ENCODE measurements around the gene FAM53B.
A peak's percentile ranks its signal among the peaks of the same experiment; 100 is the strongest.

FAM53B gene

GRCh38 chr10:124701435-124701834 is 42.7 kb downstream of the FAM53B start:
- Mint-ChIP-seq H3K27ac (peak overlapping the region; percentile 99), H3K36me3 (peaks cover 89% of the 10 kb centered on the region), H3K4me3 (peak overlapping the region; percentile 72), H3K9me3 (no peaks in the 10 kb centered on the region), H3K4me1 (peaks cover 100% of the 10 kb centered on the region)
- ATAC-seq = no peak
- no peak for DNase-seq (ENCODE audit: low spot score in 2 of 2)

GRCh38 chr10:124701038-124701365 is 43.2 kb downstream of the FAM53B start:
- peaks cover 100% of the 10 kb centered on the region for H3K4me1 Mint-ChIP-seq
- H3K27ac Mint-ChIP-seq = peak overlapping the region; percentile 99
- ATAC-seq (no peak), DNase-seq (ENCODE audit: low spot score in 2 of 2) (no peak)
- H3K9me3 Mint-ChIP-seq = no peaks in the 10 kb centered on the region
- H3K36me3 Mint-ChIP-seq = peaks cover 89% of the 10 kb centered on the region
- H3K4me3 Mint-ChIP-seq = peak overlapping the region; percentile 72

- peaks cover 99% of the 10 kb centered on the region for H3K4me1 Mint-ChIP-seq
- H3K4me3 Mint-ChIP-seq = peak overlapping the region; percentile 72
- no peak for ATAC-seq
- peaks cover 89% of the 10 kb centered on the region for H3K36me3 Mint-ChIP-seq
- H3K27ac Mint-ChIP-seq = peak overlapping the region; percentile 99
- no peaks in the 10 kb centered on the region for H3K9me3 Mint-ChIP-seq
- DNase-seq (ENCODE audit: low spot score in 2 of 2) = no peak
Measured at GRCh38 chr10:124700293-124701037, 43.7 kb downstream of the FAM53B start.

- Mint-ChIP-seq H3K9me3 (no peaks in the 10 kb centered on the region), H3K36me3 (peaks cover 90% of the 10 kb centered on the region), H3K27ac (peak overlapping the region; percentile 99), H3K4me3 (peak overlapping the region; percentile 72), H3K4me1 (peaks cover 99% of the 10 kb centered on the region)
- DNase-seq (ENCODE audit: low spot score in 2 of 2) = no peak
- ATAC-seq = no peak
Measured at GRCh38 chr10:124699471-124700292, 44.5 kb downstream of the FAM53B start.

GRCh38 chr10:124698545-124699469 is 45.4 kb downstream of the FAM53B start:
- Mint-ChIP-seq H3K9me3 (no peaks in the 10 kb centered on the region), H3K4me3 (peak overlapping the region; percentile 72), H3K36me3 (peaks cover 90% of the 10 kb centered on the region)

GRCh38 chr10:124697837-124698544 is 46.2 kb downstream of the FAM53B start:
- peaks cover 96% of the 10 kb centered on the region for H3K4me1 Mint-ChIP-seq
- peaks cover 90% of the 10 kb centered on the region for H3K36me3 Mint-ChIP-seq
- peak overlapping the region; percentile 99 for H3K27ac Mint-ChIP-seq
- DNase-seq (ENCODE audit: low spot score in 2 of 2) (no peak), ATAC-seq (peak; percentile 63)
- H3K9me3 Mint-ChIP-seq = no peaks in the 10 kb centered on the region
- H3K4me3 Mint-ChIP-seq = peak overlapping the region; percentile 72

More at GRCh38 chr10:124698545-124699469, 45.4 kb downstream of the FAM53B start:
- no peak for ATAC-seq
- no peak for DNase-seq (ENCODE audit: low spot score in 2 of 2)
- H3K4me1 Mint-ChIP-seq = peaks cover 99% of the 10 kb centered on the region
- H3K27ac Mint-ChIP-seq = peak overlapping the region; percentile 99

- H3K36me3 Mint-ChIP-seq = peaks cover 90% of the 10 kb centered on the region
Measured at GRCh38 chr10:124697443-124697836, 46.7 kb downstream of the FAM53B start.

GRCh38 chr10:124696446-124697392 is 47.5 kb downstream of the FAM53B start:
- DNase-seq (ENCODE audit: low spot score in 2 of 2) (no peak), ATAC-seq (peak; percentile 71)
- H3K4me3 Mint-ChIP-seq = peak overlapping the region; percentile 72

More at GRCh38 chr10:124697443-124697836, 46.7 kb downstream of the FAM53B start:
- DNase-seq (ENCODE audit: low spot score in 2 of 2) (no peak), ATAC-seq (no peak)
- Mint-ChIP-seq H3K4me3 (peak overlapping the region; percentile 72), H3K9me3 (no peaks in the 10 kb centered on the region), H3K4me1 (peaks cover 90% of the 10 kb centered on the region), H3K27ac (peak overlapping the region; percentile 99)

GRCh38 chr10:124695259-124695658 is 48.9 kb downstream of the FAM53B start:
- H3K27ac Mint-ChIP-seq = peak overlapping the region; percentile 99
- no peak for DNase-seq (ENCODE audit: low spot score in 2 of 2)
- ATAC-seq = no peak
- peak overlapping the region; percentile 72 for H3K4me3 Mint-ChIP-seq
- H3K36me3 Mint-ChIP-seq = peaks cover 95% of the 10 kb centered on the region
- H3K9me3 Mint-ChIP-seq = no peaks in the 10 kb centered on the region
- peaks cover 86% of the 10 kb centered on the region for H3K4me1 Mint-ChIP-seq

More at GRCh38 chr10:124696446-124697392, 47.5 kb downstream of the FAM53B start:
- H3K27ac Mint-ChIP-seq = peak overlapping the region; percentile 99
- H3K36me3 Mint-ChIP-seq = peaks cover 90% of the 10 kb centered on the region
- H3K4me1 Mint-ChIP-seq = peaks cover 87% of the 10 kb centered on the region
- H3K9me3 Mint-ChIP-seq = no peaks in the 10 kb centered on the region

- H3K36me3 Mint-ChIP-seq = peaks cover 95% of the 10 kb centered on the region
Measured at GRCh38 chr10:124694481-124695220, 49.5 kb downstream of the FAM53B start.

GRCh38 chr10:124693801-124694416 is 50.3 kb downstream of the FAM53B start:
- DNase-seq (ENCODE audit: low spot score in 2 of 2) = no peak
- peak; percentile 19 for ATAC-seq
- peaks cover 86% of the 10 kb centered on the region for H3K4me1 Mint-ChIP-seq
- H3K4me3 Mint-ChIP-seq = peak overlapping the region; percentile 72
- peak overlapping the region; percentile 99 for H3K27ac Mint-ChIP-seq
- H3K36me3 Mint-ChIP-seq = peaks cover 95% of the 10 kb centered on the region
- no peaks in the 10 kb centered on the region for H3K9me3 Mint-ChIP-seq

More at GRCh38 chr10:124694481-124695220, 49.5 kb downstream of the FAM53B start:
- DNase-seq (ENCODE audit: low spot score in 2 of 2) = no peak
- Mint-ChIP-seq H3K9me3 (no peaks in the 10 kb centered on the region), H3K27ac (peak overlapping the region; percentile 99), H3K4me3 (peak overlapping the region; percentile 72), H3K4me1 (peaks cover 86% of the 10 kb centered on the region)
- ATAC-seq = peak; percentile 46

GRCh38 chr10:124693396-124693795 is 50.8 kb downstream of the FAM53B start:
- DNase-seq (ENCODE audit: low spot score in 2 of 2) (no peak), ATAC-seq (no peak)
- Mint-ChIP-seq H3K36me3 (peaks cover 95% of the 10 kb centered on the region), H3K4me1 (peaks cover 86% of the 10 kb centered on the region), H3K4me3 (peak overlapping the region; percentile 72), H3K9me3 (no peaks in the 10 kb centered on the region), H3K27ac (peak overlapping the region; percentile 99)

- Mint-ChIP-seq H3K4me3 (peak overlapping the region; percentile 64), H3K36me3 (peaks cover 99% of the 10 kb centered on the region), H3K4me1 (peaks cover 86% of the 10 kb centered on the region), H3K27ac (peak overlapping the region; percentile 97), H3K9me3 (no peaks in the 10 kb centered on the region)
- ATAC-seq = no peak
- no peak for DNase-seq (ENCODE audit: low spot score in 2 of 2)
Measured at GRCh38 chr10:124692100-124692446, 52.1 kb downstream of the FAM53B start.

All from stimulated activated effector memory CD8-positive, alpha-beta T cell treated with anti-CD3 and anti-CD28 coated beads, Interleukin-12 subunit alpha, Interleukin-12 subunit beta, amount 100 ng/mL, for 72 hours (primary cell).